HK-2 (cell line): Measurements from ENCODE around the gene ERBB4.
A peak's percentile ranks its signal among the peaks of the same experiment; 100 is the strongest.

Source experiments
- DNase-seq: peaks from one replicate; pipeline ENCODE4 v3.0.0-alpha.2; 2018; ENCODE audit not compliant: unreplicated experiment

Gene ERBB4

DNA sequence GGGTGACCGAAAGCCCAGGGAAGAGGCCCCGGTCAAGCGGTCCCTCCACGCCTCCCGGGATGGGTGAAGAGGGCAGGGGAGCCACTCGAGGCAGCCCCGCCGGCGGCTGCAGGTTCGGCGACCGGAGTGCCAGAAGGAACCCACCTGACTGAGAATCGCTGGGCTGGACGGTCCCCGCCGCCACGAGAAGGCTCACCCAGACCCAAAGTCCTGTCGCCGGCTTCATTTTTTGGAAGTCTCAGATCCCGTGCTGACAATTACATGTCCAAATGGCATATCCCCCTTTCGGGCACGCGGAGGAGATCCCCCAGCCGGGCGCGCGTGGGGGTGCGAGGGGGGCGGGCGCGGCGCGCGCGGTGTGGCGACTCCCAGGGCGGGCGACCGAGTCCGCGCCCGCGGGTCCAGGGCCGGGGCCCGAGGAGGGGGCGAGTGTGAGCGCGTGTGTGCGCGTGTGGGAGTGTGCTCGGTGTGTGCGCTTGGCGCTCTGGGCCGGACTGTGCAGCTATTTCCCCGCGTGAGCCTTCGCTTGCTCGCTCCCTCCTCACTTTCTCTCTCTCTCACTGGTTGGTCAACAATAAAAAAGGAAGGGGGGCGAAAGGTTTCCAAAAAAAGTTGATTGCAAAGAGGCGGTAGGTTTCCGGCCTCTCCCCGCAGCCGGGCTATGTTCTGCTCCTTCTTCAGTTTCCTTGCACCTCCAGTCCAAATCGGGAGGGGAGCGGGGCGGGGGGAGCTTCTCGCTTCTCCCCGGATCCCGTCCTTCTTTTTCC is at the start of gene ERBB4:
TSS of gene ERBB4 (minus strand) at position 498 of the 767 bp plus-strand sequence. CDS start at position 226, 272 bp downstream.
- peak; percentile 17 for DNase-seq

DNA sequence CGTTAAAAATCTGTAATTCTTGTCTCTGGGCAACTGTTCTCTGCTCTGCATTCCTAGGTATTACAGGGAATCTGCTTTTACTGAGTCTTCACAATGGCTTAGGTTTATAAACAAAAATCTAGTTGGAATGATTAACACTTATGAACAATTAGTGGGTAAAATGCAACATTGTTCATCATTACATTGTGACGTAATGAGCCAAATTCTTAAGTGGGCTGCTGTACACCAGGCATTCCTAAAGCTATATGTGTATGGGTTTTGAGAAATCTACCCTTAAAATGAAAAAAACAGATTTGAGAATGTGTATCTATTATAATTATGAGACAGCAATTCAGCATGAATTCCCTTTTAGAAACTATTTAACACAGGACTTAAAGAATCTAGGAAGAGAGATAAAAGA is 41.5 kb upstream of the ERBB4 start:
- DNase-seq, result no peak

DNA sequence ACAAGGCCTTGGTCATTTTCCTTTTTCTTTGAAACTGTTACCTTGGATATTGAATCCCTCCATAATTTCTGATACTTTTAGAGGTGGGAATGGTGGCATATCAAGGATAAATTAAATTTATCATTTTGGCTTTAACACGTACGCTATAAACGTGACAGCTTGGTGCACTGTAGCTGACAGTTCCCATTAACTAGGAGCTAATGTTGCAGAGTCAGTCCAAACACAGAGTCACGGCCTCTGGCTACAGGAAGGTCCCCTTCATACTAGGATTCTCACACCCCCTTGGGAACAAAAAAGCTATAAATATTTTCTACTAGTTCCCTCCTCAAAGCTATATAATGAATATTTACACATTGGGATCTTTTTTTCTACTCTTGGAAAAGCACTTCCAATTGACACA is 17.7 kb upstream of the ERBB4 start:
- no peak for DNase-seq

DNA sequence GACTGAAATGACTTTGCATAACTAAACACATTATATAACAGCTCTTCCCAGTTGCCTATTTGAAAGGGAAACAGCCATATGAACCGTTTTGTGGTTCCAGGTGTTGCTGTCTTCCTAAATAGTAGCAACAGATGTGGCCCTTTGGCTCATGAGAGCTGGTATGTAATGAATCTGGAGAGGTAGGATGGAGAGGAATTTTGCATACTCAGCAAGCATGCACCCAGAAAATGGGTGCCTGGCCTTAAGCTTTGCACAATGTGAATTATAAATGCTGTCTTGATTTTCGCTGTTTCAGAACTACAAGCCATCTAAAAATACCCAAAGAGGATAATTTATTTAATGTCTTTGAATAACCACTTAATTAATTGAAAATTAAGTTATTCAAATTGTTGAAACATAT is 15.6 kb upstream of the ERBB4 start:
- DNase-seq, result no peak

DNA sequence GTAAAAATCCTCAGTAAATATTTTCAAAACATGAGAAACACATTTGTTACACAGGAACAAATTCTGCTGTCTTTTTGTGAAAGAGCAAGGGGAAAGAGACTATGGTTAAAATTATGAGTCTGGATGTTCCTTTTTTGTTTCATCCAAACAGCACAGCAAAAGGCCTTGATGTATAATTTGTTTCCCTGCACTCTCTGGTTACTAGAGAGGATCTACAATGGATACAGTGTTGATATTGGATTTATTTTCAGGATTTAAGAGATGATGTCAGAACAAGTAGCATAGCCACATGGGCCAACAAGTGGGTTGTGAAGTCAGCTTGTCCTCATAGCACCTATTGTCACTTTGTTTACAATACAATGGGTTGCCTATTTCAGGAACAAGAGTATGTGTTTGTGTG is 11.3 kb upstream of the ERBB4 start:
- DNase-seq, result no peak

DNA sequence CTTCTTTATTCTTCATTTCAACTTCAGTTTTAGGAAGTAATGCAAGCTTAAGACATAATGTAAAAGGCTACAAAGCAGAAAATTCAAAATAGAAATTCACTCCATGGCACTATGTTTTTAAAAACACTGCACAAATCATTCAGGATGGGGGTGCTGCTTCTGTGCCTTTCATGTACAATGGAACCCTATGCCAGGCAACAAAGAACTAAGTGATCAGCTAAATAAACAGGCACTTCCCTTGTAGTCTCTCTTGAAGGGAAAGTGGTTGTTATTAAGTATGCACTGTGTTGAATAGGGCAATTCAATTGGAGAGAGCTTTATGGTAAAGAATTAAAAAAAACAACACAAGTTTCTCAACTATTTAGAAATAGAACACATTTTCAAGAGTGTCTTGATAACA is 10.9 kb upstream of the ERBB4 start:
- no peak for DNase-seq

DNA sequence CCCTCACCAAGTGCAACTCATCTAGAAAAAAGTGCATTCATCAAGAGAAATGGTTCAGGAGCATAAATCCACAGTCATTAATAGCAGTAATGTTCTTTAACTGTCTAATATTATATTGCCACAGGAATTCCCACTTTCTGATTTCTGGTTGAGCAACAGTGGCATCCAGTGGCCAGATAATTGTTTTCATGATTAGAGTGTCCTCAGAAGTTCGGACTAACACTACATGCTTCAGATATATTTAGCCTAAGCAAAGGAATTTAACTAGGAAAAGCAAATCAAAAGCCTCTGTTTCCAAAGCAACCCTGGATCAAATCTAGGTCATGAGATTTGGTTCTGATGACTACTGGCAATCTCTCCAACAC is 9.8 kb upstream of the ERBB4 start:
- no peak for DNase-seq

DNA sequence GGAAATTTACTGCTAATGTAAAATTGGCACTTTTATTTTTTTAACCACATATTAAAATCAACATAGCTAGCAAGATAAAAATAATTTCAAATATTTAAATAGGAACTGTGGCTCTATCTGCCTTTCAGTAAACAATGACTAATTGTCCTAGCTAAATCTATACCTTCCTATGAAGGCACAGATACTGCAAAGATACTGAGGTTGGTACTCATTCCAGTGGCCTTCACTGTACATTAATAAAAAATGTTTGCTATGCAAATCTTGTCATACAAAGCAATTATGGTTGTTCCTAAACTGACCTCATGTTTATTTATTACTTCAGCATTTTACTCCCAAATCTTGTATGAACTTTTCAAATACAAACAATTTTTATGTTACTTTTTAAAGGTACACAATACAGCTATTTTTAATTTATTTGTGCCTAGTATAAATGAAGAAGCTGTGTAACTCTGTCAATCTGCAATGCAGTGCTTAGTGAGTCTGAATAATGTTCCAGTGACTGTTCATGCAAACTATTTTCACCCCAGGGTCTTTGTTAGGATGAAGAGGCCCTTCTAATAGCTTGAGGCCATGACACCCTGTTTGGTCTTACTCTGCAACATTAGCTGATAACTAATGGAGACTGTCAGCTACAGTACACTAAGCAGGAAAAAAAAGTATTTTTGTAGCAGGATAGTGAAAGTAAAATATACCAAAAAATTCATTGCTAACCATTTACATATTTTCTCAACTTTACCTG is 9.3 kb upstream of the ERBB4 start:
- no peak for DNase-seq

DNA sequence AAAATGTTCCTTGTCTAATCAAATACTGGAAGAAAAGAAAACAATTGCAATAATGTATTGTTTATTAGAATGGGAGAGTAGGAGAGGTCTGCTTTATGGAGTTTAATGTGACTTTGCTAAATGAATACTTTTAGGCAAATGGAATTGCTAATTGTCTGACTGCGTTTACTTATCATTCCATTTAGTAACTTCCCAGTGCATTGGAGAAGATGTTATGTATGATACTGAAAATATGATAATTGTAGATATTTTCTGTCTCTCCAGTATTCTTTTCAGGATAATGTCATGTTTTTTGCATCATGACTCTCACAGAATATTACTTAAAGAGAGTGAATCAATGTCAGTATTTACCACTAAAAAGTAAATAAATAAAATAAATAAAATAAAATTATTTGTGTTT is 8.1 kb upstream of the ERBB4 start:
- DNase-seq, result no peak

DNA sequence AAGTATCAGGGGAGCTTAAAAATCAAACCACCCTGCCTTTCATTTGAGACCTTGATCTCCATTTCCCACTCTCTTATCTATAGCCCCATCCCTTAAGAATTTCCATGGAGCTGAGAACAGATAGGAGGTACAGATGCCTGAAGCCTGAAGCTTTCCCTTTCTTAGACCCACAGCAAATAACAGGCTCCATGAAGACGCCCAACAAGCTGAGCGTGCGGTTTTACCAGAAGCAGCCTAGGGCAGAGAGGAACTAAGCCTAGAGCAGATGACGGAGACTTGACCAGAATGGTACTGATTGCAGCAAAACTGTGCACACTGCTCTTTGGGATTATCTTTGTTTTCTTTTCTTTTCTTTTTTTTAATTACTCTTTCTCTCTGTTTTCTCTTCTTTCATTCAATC is 1.7 kb upstream of the ERBB4 start:
- DNase-seq, result no peak

DNA sequence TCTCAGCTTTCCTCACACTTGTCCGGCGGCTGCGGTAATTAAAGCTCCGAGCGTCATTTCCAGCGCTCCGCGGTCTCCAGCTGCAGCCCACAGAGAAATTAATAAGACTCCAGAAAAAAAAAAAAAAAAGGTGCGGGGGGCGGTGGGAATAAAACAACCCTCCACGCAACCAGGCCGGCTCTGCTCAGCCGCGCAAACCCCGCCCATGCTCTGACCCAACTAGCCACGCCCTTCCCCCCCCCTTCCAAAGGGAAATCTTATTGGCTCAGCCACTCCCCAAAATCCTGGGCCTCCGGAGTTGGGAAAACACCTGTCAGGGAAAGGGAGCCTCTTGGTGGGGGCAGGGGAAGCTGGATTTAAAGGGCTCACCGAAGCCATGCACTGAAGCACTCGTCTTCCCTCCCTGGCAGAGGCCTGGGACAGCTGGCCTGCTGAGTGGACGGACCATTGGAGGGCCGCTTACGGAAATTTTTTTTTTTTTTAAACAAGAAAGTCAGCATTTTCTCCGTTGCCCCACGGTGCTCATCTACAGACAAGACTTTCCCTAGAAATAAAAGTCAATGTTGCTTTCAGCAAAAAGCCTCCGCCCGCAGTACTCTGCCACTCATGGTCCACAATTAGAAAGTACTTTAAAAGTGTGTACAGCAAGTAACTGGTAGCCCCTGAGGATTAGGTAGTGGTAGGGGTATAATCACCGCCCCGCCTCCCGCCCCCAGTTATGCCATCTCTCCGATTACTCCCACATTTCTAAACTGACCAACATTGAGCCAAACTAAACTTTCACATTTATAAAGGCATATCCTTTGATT is 674 bp upstream of the ERBB4 start:
- DNase-seq, result no peak

DNA sequence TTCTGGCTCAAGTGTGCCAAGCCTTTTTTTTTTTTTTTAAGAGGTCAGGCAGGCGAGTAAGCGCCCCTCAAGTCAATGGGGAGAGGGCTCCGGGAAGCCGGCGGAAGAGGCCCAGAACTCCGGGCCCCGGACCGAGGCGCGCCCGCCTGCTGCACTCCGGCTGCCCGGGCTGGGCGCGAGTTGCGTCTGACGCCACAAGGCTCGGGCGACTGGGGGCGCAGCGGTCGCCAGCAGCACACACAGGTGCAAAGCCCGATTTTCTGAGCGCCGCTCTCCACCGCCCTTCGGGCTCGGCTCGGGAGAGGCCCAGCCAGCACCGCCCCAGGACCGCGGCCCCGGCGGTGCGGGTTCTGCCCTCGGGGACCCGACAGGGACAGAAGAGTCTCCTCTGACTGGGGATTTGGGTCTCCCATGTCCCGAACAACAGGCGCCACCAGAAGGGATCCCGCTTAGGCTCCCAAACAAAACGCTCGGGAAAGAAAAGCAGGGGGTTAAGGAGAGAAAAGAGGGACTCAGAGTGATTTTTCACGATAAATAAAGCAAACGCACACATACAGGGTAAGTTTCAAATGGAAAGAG is 787 bp downstream of the ERBB4 start:
- no peak for DNase-seq

DNA sequence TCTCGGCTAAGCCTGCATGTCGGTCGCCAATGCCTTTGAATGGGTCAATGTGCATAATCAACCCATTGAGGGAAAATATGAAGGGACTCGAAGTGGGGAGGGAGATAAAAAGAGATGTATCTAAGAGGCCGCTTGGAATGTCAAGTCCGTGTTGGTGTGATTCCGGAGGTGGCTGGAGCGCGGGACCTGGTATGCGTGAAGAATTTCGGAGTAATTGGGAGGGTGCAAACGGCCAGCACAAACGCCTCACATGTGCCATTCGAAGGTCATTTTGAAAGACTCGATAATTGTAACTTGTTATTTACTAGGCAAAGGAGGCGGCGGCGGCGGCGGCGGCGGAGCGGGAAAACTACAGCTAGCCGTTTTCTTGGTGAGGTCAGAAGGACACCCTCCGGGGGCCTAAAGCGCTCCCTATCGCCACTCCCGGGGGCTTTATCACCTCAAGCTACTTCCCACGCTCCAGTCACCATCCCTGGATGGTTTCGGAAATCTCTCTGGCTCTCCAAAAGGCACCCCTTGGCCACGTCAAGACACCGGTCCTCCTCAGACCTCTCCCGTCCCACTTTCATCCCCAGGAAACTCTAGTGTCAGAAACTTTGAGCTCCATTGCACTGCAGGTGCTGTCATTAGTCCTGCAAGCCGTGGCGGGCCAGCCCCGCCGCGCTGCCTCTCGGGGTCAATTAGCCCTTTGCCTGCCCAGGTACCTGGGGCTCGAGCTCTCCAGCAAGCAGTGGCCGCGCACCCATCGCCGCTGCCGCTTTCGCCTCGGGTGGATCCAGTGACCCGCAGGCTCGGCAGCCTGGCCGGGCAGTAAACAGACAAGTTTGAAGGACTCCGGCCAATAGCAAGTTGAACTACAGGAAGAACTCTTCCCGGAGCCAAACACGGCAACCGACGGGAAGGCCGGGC is 1.5 kb downstream of the ERBB4 start:
- DNase-seq, result peak; percentile 45

DNA sequence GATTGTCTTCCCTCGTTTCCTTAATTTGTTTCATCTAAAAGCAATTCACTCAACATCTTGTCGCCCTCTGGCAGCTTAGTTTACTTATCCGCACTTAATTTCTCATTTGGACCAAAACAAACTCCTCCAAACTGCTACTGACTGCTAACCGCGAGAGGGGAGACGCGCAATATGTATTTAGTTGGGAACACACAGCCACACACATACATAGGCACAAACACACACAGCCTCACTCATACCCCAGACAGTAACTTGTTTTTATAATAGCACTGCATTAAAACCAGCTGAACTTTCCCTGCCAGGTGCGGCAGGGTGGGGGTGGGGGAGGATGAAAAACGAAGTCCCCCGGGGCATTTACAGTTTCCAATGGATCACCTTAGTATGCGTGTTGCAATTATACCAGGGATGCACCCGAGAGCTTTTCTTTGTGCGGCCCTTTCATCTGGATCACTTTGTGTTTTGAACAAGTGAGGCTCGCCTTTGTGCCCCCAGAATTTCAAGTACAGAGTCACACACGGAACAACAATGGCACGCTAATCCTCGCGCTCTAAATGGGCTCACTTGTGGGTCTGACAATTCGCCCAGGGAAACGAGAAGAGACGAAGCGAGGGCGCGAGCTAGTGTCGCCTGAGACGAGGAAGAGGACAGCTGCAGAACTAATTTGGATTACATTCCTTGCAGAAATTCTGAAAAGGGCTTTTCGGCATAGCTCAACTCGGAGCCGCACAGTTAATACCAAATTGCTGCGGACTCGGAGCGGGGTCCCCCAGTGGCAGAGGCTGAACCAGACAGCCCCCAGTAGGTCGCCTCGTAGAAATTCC is 2.4 kb downstream of the ERBB4 start:
- no peak for DNase-seq

DNA sequence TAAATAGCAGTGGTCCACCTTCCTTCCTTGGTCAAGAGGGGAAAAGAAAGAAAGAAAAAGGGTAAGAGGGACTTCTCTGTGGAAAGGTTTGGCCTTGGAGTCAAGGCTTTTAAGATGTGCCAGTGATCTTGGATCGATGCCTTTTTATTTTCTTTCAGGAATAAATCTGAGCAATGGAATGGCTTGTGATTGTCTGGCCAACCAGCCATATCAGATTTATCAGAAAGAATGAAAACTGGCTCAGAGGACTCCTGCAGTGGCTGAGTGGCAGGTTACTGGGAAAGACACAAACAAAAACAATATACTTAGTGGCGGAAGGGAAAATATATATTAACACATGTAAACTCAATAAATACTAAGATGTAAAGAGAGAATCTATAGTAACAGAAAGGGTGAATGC is 4.3 kb downstream of the ERBB4 start:
- DNase-seq, result no peak

DNA sequence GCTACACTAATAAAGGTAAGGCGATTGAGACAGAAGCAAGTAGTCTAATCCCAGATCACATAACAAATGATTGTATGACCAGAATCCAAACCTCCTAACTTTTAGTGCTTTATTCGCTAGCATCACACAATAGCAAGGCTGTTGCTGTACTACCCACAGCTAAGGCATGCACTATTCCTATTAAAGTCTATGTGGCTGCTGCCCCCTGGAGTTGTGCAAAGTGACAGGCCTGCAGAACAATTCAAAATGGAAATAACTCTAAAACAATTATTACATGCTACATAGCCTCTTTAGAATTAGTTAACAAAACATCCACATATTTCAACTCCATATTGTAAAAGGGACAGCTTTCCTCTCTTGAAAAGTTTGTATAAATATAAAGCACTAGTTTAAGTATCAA is 6.0 kb downstream of the ERBB4 start:
- DNase-seq, result no peak

DNA sequence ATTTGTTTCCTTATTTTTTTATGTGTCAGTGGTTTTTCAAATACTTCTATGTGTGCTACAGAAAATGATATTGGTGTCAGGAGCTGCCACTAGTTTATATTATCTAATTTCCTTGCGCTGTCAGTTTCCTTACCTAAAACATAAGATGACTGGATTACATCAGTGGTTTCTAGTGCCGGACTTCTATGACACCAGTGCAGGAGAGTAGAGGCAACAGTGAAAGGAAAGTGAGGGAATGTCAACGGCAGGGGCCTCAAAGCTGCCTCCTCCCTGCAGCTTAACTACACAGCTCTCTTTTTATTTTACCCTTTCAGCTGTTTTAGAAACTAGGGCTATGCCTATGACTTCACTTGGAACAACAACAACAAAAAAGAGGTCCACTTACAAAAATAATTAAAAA is 6.5 kb downstream of the ERBB4 start:
- no peak for DNase-seq

DNA sequence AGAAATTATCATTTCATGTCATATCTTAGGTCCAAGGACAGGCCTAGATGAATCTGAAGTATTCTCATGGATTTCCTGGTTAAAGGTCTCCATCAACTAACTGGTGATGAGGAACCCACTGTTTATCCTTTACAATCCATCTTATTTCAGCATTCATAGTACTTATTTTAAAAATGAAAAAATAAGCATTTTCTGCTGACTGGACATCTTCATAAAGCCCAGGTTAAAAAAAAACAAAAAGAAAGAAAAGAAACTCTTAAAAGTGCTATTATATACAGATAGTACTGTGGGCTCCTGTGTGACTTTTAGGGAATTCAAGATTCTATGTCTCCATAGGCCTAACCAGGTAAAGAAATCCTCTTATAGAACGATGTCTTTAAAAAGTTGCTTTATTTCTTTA is 7.1 kb downstream of the ERBB4 start:
- no peak for DNase-seq

DNA sequence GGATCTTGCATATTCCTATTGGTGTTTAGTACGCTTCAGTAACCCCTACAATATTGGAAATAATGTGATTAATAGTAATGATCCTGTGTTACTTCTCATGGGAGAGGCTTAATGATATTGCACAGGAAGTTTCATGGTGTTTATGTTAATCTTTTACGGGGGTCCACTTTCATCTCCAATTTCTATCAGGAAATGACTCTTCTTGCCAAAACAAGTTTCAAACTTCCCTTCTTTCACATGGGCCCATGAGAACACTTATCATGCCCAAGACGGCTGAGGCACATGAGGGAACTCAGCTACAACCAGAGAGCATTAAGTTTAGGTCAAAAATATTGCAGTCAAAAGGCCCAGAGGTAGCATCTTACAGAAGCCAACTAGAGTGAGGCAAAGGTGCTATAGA is 7.6 kb downstream of the ERBB4 start:
- DNase-seq, result no peak

DNA sequence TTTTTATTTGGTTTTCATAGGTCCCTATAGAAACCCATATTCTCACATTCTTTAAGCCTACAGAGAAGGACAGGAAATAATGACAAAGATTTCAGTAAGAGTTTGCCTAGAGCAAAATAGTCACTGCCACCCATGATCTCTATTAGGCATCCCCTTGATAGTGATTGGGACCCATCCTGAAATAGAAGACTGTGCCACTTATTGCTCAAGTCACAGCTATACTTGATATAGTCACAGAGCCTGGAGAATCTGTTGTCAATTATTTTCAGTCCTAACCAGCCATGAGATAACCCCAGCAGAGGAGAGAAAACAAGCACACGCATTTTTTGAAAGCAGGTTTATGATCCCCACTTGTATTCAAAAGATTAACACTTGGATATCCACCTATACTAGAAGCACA is 8.2 kb downstream of the ERBB4 start:
- DNase-seq, result no peak
